HL-60/S4 treated with phorbol 12-myristate 13-acetate at 8.2 ng/mL for 4 days and 3 days (cell line): Measurements from ENCODE around the gene ARMC5.
"Not testable (repeated sequence)": the region's sequence is repeated elsewhere in the genome, so short reads cannot be mapped to it uniquely, and the experiment has no call there.

ENCODE experiments used
- in situ Hi-C: fragments of 300-500 bp; cut with MboI; formaldehyde crosslinking; loops from 2 replicates; pipeline ENCODE4 v1.15.0; 2022; ENCODE audit warnings: low sequenced_read_pairs

The ARMC5 gene

DNA sequence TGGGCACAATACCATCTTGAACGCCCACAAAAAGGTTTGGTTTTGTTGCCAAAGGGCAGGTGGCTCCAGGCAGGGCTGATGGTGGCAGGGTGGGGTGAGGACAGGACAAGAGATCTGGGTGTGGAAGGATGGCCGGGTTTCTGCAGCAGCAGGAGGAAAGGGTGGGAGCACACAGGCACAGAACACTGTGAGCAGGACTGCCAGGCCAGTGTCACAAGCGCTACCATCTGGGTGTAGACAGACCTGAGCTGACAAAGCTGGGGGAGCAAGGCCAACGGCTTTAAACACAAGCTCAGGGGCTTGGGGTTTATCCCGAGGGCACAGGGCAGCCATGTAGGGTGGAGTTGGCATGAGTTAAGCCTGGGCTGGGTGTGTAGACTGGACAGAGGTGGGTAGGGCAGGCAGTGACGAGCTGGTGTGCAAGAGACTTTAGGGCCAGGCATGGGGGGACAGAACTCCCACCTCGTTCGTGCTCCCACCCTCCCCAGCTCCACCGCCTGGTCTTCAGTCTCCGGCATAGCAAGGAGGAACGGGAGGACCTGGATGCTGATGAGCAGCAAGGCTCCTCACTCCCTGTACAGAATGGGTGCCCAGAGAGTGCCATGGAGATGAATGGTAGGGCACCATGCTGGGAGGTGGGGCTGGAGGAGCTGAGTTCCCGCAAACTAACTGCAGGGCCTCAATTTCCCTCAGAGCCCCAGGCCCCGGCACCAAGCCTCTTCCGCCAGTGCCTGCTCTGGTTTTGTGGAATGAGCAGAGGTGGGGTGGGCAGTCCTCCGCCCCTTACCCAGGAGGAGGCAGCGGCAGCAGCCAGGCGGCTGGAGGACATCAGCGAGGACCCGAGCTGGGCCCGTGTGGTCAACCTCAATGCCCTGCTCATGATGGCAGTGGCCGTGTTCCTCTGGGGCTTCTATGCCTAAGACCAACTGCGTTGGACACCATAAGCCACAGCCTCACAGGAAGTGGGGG, 30.6 kb downstream of the ARMC5 start:
- in situ Hi-C loops, result no loop called here

DNA sequence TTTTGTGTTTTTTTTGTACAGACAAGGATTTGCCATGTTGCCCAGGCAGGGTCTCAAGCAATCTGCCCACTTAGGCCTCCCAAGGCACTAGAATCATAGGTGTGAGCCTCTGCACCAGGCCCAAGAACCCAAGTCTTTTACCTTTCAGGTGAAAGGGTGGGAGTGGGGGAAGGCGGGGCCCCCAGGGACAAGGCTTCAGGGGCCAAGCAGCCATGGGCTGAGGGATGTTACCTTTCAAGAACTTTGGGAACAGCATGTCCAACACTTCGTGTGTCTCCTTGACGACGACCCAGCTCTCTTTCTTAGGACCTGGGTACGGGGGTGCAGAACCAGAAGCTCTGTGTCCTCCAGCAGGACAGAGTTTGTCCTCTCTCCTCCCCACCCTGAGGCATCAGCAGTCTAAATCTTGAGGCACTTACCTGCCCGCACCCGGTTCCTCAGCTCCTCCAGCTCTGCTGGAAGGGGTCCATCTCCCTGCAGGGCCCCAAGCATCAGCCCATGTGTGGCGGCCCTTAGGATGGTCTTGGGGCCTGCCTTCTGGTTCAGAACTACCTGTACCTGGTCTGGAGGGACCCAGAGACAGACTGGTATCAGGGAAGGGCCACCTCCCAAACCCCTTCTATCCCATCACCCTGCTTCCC, 32.6 kb downstream of the ARMC5 start:
- in situ Hi-C loops, result no loop called here

DNA sequence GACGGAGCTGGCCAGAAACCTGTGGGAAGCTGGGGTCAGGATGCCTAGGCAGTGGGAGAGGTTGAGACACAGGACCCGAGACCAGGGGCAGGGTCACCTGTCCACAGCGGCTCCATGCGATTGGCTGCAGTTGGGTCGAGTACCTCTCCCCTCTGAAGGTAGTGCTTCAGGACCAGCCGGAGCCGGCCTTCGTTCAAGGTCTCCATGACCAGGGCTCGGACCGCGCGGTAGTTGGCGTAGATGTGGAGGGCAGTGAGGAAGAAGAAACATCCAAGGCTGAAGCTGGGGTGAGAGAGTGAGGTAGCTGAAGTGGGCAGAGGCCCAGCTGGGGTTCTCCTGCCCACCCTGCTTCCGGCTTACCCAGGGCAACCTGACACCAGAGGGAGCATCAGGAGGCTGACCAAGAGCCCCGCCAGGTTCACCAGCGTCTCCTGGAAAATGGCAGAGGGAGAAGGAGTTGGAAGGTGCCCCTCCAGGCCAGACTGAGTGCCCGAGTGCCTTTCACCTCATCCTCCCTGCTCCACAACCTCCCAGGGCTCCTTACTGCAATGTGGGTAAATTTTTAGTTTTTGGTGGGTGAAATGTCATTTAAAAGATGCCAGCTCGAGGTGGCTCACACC, 34.3 kb downstream of the ARMC5 start:
- in situ Hi-C loops, result no loop called here

DNA sequence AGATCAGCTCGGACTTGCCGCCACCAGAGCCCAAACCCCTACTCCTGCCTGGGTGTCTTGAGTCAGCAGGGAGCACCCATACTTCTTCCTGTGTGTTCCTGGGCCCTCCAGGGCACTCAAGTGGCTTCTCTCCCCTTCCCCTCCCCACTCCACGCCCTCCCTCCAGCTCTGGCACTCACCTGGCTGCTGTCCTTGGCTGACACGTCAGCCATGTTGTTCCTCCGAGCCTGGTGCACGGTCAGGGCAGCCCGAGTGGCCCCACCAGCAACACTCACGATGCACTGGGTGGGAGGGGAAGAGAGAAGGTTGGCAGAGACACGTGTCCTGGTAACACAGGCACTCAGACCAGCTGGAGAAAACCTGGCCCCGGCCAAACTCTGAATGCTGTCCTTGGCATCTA, 37.4 kb downstream of the ARMC5 start:
- in situ Hi-C loops, result no loop called here

DNA sequence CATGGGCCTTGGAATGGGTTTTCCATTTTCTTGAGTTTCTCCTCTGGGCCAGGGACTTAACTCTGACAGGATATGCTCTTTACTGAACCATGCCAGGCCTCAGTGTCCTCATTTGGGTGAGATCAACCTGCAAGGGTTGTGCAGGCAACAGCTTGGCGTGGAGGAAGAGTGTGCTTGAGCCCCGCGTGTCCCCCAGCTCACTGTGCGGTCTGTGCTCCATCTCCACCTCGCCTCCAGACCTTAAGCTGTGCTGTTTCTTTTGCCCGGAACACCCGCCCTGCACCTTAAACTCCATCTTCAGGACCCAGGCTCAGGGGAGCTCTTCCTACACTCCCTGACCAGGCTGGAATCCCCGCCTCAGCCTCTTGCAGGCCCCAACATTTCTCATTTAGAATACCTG, 39.2 kb downstream of the ARMC5 start:
- in situ Hi-C loops, result no loop called here

DNA sequence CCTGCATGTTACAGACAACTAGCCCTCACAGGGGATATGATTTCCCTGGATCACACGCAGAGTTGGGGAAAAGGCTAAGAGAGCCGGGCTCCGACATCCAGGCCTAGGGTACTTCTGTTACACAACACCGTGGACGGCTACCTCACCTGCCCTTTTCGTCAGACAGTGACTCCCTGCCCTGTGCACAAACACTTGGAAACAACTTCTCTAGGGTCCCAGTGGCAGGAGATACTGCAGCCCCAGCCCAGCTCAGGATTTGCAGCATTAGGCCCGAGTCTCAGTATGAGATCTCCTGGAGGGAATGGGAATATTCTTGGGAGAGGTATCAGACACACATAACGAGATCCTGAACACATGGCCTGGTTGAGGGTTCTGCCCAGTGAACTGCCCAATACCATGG, 40.6 kb downstream of the ARMC5 start:
- in situ Hi-C loops, result no loop called here

DNA sequence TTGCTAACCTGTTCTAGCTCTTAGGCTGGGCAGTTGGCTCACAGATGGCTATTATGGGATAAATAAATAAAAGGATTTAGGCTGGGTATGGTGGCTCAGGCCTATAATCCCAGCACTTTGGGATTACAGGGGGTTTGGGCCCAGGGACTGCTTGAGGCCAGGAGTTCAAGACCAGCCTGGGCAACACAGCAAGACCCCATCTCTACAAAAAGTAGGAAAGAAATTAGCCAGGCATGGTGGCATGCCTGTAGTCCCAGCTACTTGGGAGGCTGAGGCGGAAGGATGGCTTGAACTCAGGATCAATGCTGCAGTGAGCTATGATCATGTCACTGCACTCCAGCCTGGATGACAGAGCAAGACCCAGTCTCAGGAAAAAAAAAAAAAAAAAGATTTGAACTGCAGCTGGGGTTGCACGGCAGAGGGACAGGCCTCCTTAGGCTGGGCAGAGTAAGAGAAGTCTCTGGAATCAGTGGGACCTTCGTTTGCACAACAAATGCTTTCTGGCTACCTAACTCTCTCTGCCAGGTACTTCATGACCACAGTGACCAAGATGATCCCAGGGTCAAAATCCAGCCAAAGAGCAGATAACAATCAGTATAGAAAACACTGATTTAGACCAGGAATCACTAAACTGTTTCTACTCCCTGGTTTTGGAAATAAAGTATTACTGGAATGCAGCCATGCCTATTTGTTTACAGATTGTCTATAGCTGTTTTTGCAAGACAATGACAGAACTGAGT, 42.1 kb downstream of the ARMC5 start:
- in situ Hi-C loops, result no loop called here

DNA sequence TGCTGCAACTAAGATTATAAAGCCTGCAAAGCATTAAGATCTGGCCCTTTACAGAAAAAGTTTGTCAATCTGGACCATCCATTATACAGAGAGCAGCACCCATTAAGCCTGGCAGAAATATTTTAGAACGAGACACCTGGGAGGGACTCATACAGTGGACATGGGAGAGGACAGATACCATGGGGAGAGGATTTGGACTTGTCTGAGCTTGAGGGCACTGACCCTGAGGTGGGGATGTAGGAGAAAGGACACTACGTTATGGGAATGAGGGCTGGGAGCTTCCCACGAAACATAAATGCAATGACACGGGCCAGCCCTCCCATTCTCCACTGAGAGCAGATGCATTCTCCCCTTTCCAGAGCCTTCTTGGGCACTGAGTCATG, 42.7 kb downstream of the ARMC5 start:
- in situ Hi-C loops, result no loop called here

DNA sequence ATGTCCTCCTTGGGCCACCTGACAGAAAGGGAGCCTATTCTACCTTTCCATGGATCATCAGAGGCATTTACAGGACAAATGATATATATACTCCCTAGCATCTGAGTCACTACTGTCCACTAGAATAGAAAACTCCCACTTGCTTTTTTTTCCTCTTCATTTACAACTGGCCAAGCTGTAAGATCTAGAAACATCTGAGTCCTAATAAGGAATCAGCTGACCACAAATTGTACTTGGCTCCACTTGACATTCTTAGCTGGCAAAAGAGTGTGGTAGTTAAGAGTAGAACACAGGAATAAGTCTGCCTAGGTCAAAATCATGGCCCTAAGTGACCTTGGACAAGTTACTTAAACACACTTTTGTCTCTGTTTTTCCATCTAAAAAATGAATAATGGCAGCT, 43.7 kb downstream of the ARMC5 start:
- in situ Hi-C loops, result no loop called here

DNA sequence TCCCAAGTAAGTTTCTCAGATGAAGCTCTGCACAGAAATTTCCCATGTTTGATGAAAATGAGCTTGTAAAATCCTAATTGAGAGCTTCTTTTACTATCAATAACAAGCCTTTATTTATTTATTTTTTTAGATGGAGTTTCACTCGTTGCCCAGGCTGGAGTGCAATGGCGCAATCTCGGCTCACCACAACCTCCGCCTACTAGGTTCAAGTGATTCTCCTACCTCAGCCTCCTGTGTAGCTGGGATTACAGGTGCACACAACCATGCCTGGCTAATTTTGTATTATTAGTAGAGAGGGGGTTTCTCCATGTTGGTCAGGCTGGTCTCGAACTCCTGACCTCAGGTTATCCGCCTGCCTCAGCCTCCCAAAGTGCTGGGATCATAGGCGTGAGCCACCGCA, 44.3 kb downstream of the ARMC5 start:
- in situ Hi-C loops, result not testable (repeated sequence)

DNA sequence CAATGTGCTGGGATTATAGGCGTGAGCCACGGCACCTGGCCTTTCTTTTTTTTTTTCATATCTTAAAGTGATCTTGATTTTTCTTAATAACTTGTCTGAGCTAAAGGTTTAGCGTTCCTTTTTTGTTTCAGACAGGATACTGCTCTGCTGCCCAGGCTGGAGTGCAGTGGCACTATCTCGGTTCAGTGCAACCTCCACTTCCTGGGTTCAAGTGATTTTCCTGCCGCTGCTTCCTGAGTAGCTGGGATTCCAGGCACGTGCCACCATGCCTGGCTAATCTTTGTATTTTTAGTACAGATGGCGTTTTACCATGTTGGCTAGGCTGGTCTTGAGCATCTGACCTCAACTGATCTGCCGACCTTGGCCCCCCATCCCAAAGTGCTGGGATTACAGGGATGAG, 44.9 kb downstream of the ARMC5 start:
- in situ Hi-C loops, result no loop called here

DNA sequence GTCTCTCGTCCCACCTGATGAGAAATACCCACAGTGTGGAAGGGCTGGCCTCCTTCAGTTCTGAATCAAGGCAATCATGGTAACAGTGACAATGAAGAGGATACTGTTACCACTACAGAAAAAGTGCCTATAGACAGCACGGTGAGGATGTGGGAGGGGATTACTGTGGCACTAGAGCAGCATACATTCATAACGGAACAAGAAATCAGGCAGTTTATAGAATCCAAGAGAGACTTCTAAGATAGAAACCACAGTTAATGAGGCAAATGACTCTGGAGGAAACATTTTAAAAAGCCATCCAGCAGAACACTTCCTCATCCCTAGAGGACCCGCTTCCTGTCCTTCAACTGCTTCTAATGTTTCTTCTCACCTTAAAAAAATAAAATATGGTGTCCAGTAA, 46.2 kb downstream of the ARMC5 start:
- in situ Hi-C loops, result no loop called here

DNA sequence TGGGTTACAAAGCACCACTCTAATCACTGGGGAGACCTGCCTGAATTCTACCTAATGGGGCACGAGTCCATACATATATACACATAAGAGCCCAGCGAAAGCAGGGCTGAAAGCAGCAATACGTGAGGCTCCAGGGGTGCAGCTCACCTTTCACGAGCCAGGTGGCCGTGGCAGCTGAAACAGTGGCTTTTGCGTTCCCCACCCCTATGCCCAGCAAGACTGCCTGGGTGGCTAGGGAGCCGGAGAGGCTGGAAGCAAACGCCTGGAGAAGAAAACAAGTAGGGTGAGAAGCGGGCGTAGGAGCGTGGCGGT, 48.3 kb downstream of the ARMC5 start:
- in situ Hi-C loops, result no loop called here

DNA sequence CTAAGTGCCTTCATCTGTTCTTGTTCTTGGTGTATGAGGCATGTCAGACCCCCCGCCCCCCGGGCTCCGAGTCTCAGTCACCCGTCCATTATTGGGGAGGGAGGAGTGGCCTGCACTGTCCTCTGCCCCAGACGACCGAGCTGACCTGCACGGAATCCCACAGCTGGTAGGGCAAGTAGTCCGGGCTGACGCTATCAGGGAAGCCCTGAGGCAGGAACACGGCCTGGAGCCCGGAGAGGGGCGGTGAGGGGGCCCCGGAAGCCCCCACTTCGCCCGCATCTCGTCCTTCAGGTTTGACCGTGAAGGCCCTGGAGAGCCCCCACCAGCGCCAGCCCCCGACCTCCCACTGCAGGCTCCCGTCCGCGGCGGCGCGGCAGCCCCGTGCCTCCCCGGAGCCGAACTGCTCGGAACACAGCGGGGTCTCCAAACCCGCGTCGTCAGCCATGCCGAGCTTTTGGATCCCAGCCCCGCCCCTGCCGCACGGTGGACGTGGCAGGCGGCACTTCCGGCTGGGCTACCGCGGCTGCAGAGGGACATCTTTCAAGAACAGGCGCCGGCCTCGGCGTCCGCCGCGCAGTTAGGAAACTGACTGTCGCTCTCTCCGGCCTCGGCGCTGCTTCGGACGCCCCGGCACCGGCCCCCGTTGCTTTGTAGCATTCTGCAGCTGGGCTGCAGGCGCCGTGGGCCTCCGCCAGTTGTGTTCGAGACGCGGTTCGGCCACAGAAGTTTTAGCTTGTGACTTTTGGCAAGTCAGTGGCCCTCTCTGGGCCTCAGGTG, 48.8 kb downstream of the ARMC5 start, which contains the start of gene RUSF1:
Gene RUSF1, minus strand, starts transcription at position 463 of the 777 bp plus-strand sequence. Its CDS starts 18 bp downstream, at position 445.
- in situ Hi-C loops, result no loop called here

DNA sequence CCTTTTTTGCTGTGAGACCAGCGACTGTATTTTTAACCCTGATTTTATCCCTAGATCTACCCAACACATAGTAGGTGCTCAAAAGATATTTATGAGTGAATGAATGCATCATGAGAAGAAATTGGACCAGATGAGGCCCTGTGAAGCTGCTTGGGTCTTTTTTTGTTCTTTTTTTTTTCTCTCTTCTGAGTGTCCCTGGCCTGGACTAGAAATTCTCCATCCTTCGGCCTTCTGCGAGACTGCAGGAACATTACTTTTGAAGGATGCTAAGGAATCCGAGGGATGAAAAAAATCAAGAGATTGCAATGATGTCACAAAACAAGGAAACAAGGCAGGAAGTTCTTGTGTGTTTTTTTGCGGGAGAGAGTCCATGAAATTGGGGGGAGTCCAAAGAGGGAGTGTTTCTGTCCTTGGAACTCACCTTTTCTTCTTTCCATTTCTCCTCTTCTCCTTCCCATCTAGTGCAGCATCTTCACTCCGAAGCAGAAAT, 49.5 kb downstream of the ARMC5 start:
- in situ Hi-C loops, result no loop called here

DNA sequence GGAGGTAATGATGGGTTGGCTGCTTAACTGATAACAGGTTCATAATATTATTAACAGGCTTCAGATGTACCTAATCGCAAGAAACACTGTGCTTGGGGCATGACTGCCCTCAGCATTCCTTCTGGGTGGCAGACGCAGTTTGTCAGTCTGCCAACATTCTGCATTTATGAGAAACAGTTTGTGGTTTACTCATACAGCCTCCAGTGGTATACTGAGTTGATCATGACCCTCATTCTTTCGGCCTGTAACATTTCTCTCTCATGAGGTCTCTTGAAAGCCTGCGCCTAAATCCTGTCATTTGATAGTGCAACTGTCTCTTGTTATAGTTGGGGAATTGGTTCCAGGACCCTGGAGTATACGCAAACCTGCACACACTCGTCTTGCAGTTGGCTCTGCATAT, 53.8 kb downstream of the ARMC5 start:
- in situ Hi-C loops, result no loop called here

DNA sequence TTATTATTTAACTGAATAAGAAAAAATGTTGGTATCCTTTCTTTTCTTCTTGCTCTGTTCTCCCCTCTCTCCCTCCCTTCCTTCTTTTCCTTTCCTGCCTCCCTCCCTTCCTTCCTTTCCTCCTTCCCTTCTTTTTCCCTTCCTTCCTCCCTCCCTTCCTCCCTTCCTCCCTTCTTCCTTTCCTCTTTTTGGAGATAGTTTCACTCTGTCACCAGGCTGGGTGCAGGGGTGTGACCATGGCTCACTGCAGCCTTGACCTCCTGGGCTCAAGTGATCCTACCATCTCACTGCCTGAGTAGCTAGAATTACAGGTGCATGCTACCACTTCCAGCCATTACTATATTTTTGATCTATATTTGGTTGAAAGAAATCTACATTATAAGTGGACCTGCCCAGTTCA, 54.6 kb downstream of the ARMC5 start:
- in situ Hi-C loops, result no loop called here
